Measurements from ENCODE around the gene C20orf96.

C20orf96 gene

DNA sequence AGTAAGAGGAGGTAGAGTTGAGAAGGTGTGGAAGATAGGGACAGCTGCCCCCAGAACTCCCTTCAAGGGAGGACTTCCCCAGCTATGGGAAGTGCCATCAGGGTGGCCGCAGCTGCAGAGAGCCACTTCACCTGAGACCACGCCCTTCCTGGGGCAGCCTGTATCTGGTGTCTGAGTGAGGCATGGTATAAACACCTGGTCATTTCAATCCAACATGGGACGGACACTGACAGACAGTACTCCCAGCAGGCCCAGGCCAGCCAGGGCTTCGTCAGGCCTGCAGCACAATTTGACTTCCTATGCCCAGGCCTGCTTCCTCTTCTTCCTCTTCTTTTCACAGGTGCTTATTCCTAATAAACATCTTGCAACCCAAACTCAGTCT lies 39.3 kb upstream of the C20orf96 start:
- no peak overlapping the region for H2AFZ ChIP-seq (ENCODE audit: low read depth)
- TF ChIP-seq, protein P1, sequence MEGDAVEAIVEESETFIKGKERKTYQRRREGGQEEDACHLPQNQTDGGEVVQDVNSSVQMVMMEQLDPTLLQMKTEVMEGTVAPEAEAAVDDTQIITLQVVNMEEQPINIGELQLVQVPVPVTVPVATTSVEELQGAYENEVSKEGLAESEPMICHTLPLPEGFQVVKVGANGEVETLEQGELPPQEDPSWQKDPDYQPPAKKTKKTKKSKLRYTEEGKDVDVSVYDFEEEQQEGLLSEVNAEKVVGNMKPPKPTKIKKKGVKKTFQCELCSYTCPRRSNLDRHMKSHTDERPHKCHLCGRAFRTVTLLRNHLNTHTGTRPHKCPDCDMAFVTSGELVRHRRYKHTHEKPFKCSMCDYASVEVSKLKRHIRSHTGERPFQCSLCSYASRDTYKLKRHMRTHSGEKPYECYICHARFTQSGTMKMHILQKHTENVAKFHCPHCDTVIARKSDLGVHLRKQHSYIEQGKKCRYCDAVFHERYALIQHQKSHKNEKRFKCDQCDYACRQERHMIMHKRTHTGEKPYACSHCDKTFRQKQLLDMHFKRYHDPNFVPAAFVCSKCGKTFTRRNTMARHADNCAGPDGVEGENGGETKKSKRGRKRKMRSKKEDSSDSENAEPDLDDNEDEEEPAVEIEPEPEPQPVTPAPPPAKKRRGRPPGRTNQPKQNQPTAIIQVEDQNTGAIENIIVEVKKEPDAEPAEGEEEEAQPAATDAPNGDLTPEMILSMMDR (conservative IDR thresholded peaks at IDR 0.05; ENCODE audit: low read depth, low read length) = no peak
- no peak overlapping the region for H3K4me2 ChIP-seq

DNA sequence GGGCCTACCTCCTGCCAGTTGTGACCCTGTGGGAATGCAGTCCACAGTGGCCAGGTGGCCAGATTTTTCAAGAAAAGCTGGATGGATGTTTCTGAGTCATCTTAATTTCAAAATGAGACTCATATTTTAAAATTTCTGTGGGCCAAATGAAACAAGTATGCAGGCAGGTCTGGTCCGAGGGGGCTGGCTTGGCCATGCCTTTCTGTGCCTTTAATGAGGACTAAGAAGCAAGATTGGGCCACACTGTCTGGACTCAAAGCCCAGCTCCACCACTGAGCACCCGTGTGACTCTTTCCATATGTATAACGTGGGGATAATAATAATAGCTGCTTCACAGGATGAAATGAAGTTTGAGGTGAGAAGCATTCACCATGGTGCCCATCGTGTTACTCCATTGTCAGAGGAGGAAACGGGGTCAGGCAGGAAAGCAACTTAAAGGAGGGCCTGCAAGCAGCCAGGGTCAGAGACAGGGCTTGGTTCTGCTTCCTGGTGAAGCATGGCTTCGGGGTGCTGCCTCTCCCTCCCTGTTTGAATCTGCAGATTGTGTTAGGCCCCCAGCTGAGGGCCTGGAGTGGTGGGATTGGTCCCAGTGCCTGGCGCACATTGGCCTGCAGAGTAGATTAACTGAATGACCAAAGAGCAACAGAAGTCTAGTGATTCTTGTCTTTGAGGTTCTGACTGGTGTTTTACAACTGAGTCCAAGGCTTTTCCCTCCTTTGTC lies 38.6 kb upstream of the C20orf96 start:
- H2AFZ ChIP-seq (ENCODE audit: low read depth) = no peak overlapping the region
- no peaks in the 10 kb centered on the region for H3K36me3 ChIP-seq (ENCODE audit: insufficient read depth)
- H3K4me3 ChIP-seq (IDR thresholded peaks at IDR 0.05; ENCODE audit: insufficient read depth, low read depth, low read length) = no peak overlapping the region
- no peak overlapping the region for H3K9ac ChIP-seq
- no peaks in the 10 kb centered on the region for H3K27me3 ChIP-seq (ENCODE audit: insufficient read depth, low read depth)
- H3K4me2 ChIP-seq = no peak overlapping the region; the same call in 1 of the 2 replicates
- H3K27ac ChIP-seq = no peak overlapping the region
- peaks cover 5% of the 10 kb centered on the region; the same call in 1 of the 2 replicates for H3K79me2 ChIP-seq (ENCODE audit: insufficient read depth, low read depth)
- no peaks in the 10 kb centered on the region for H4K20me1 ChIP-seq (ENCODE audit: insufficient read depth)
- TF ChIP-seq, protein P1 (conservative IDR thresholded peaks at IDR 0.05; ENCODE audit: low read depth, low read length) = no peak
- peaks cover 15% of the 10 kb centered on the region for H3K4me1 ChIP-seq (ENCODE audit: low read depth, poor library complexity, severe bottlenecking)

More for the DNA sequence above, 39.3 kb upstream of the C20orf96 start:
- Histone ChIP-seq H4K20me1 (ENCODE audit: insufficient read depth) (no peaks in the 10 kb centered on the region), H3K36me3 (ENCODE audit: insufficient read depth) (no peaks in the 10 kb centered on the region), H3K9ac (no peak overlapping the region), H3K27me3 (ENCODE audit: insufficient read depth, low read depth) (no peaks in the 10 kb centered on the region), H3K79me2 (ENCODE audit: insufficient read depth, low read depth) (peaks cover 5% of the 10 kb centered on the region; the same call in 1 of the 2 replicates), H3K27ac (no peak overlapping the region), H3K4me1 (ENCODE audit: low read depth, poor library complexity, severe bottlenecking) (peaks cover 15% of the 10 kb centered on the region), H3K4me3 (IDR thresholded peaks at IDR 0.05; ENCODE audit: insufficient read depth, low read depth, low read length) (no peak overlapping the region)

GRCh38 chr20:328027-328974 lies 37.8 kb upstream of the C20orf96 start:
- peak overlapping the region; percentile 50 for H3K4me2 ChIP-seq
- H3K4me1 ChIP-seq (ENCODE audit: low read depth, poor library complexity, severe bottlenecking) = peaks cover 21% of the 10 kb centered on the region
- H2AFZ ChIP-seq (ENCODE audit: low read depth) = no peak overlapping the region

More at GRCh38 chr20:328027-328974, 37.8 kb upstream of the C20orf96 start:
- peaks cover 5% of the 10 kb centered on the region; the same call in 1 of the 2 replicates for H3K79me2 ChIP-seq (ENCODE audit: insufficient read depth, low read depth)
- TF ChIP-seq, protein P1 (conservative IDR thresholded peaks at IDR 0.05; ENCODE audit: low read depth, low read length) = no peak
- H3K36me3 ChIP-seq (ENCODE audit: insufficient read depth) = no peaks in the 10 kb centered on the region
- no peak overlapping the region for H3K4me3 ChIP-seq (IDR thresholded peaks at IDR 0.05; ENCODE audit: insufficient read depth, low read depth, low read length)
- no peak overlapping the region for H3K9ac ChIP-seq
- no peaks in the 10 kb centered on the region for H4K20me1 ChIP-seq (ENCODE audit: insufficient read depth)
- H3K27me3 ChIP-seq (ENCODE audit: insufficient read depth, low read depth) = no peaks in the 10 kb centered on the region
- no peak overlapping the region for H3K27ac ChIP-seq
